Iris pigment epithelial cell (primary cell): Measurements from ENCODE around the gene TRIP6.

ENCODE experiments used
- DNase-seq: peaks from one replicate; pipeline ENCODE4 v3.0.0-alpha.2; 2011; ENCODE audit warnings: low read depth

Gene TRIP6

GRCh38 chr7:100873599-100874299, 6.6 kb downstream of the TRIP6 start:
- no peak for DNase-seq

- no peak for DNase-seq
Observed at GRCh38 chr7:100874300-100874576, 7.1 kb downstream of the TRIP6 start.

GRCh38 chr7:100874577-100875355, 7.6 kb downstream of the TRIP6 start, which contains the start of gene SRRT:
Gene SRRT, plus strand, starts transcription at chr7:100875103. Its CDS starts 488 bp downstream, at chr7:100875591.
- peak; percentile 98 for DNase-seq

GRCh38 chr7:100875356-100875751, 8.2 kb downstream of the TRIP6 start:
- DNase-seq = no peak

- DNase-seq = no peak
Observed at GRCh38 chr7:100878013-100878412, 10.8 kb downstream of the TRIP6 start.

- DNase-seq = no peak
Observed at GRCh38 chr7:100878685-100879084, 11.5 kb downstream of the TRIP6 start.

DNA sequence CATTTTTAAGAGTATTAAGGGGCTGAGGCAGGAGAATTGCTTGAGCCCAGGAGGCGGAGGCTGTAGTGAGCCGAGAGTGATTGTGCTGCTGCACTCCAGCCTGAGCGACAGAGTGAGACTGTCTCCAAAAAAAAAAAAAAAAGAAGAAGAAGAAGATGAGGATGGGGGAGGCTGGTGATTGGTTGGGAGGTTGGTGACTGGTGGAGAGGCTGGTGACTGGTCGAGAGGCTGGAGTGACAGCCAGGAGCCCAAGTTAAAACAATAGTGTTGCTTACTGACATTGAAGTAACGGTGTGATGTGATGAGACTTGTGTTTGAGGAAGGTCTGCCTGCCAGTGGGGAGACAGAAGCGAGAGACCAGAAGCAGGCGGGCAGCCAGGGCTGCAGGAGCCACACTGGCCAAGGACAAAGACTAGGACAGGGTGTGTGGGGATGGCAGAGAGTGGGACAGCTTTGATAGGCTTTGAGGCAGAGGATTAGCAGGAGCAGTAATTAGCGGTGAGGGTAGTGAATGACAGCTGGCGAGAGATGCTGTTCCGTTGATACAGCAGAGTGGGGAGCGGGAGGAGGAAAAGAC, 12.6 kb downstream of the TRIP6 start:
- DNase-seq = no peak

DNA sequence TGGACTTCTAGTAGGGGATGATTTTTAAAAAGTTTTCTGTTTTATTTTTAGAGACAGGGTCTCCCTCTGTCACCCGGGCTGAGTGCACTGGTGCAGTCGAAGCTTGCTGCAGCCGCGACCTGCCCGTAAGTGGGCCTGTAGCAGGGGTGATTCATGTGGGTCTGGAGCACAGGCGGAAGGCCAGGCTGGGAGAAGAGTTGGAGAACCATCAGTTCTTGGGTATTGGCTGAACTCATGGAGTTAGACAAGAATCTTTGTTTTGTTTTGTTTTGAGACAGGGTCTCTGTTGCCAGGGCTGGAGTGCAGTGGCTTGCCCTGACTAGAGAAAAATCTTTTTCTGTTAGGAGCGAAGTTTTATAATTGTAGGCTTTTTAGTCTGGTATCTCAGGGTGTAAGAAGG, 13.5 kb downstream of the TRIP6 start:
- no peak for DNase-seq

GRCh38 chr7:100881136-100881535, 13.9 kb downstream of the TRIP6 start:
- DNase-seq = no peak

DNA sequence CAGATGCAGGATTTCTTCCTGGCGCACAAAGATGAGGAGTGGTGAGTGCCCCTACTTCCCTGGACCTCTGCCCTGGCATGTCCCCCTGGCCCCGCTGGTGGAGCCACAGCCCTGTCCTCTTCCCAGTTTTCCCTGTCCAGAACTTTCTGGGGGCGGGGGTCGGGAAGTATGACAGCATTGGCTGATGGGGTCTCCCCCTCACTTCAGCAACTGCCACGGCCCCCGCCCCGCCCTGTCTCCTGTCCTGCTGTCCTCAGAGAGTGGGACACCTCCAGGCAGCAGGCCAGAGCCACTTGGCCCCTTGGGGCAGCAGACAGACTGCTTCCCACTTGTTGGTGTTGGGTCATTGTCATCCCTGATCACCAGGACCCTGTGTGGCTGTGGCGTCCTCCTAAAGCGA, 15.0 kb downstream of the TRIP6 start:
- DNase-seq = no peak

DNA sequence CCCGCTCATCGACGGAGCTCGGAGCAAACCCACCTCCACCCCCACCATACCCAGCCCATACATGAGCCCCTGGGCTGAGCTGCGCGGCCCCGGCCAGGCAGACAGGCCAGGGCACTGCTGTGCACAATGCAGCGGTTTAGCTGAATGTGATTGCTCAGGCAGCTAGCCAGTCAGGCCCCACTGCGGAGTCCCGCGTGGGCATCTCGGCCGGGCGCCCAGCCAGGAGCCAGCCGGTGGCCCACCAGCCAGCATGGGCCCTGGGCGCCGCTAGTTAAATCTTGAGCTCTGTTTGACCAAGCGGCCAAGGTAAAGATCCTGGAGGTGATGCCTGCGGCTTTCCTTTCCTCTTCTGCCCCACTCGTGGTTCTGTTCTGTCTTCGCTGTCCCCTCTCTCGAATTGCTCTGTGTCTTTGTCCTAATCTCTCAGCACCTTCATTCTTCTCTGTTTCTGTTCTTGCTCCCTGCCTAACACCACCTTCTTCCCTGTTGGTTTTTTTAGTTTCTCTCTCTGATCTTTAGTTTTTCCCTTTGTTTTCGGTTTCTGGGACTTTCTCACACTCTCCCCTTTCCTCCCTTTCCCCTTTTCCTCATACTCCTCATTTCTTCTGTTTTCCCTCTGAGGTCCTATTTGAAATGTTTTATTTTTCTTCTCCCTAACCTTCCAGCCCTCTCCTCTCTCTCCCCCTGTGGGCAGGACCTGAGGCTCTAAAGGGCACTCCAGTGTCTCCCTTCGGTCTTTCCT, 15.8 kb downstream of the TRIP6 start:
- DNase-seq = no peak

DNA sequence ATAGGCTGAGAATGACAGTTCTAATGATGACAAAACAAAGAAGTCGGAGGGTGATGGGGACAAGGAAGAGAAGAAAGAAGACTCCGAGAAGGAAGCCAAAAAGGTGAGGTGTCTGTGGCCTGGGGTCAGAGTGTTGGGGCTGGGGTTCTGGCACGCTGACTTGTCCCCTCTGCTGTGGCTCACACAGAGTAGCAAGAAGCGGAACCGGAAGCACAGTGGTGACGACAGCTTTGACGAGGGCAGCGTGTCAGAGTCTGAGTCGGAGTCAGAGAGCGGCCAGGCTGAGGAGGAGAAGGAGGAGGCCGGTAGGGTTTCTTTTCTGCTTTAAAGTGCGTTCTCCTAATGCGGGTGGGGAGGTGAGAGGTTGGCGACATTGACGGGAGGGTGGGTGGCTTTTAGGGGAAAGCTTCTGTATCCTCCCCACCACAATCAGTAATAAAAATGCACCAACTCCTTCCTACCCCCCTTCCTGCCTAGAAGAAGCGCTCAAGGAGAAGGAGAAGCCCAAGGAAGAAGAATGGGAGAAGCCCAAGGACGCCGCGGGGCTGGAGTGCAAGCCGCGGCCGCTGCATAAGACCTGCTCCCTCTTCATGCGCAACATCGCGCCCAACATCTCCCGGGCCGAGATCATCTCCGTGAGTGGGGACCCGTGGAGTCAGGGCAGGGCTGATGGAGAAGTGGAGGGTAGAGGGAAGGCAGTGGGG, 17.7 kb downstream of the TRIP6 start:
- DNase-seq = no peak

GRCh38 chr7:100885440-100886141, 18.4 kb downstream of the TRIP6 start:
- no peak for DNase-seq

GRCh38 chr7:100886142-100886935, 19.2 kb downstream of the TRIP6 start:
- no peak for DNase-seq

- DNase-seq = no peak
Observed at GRCh38 chr7:100886936-100887515, 19.8 kb downstream of the TRIP6 start.

- DNase-seq = no peak
Observed at GRCh38 chr7:100887516-100888290, 20.5 kb downstream of the TRIP6 start.

GRCh38 chr7:100888291-100888987, 21.3 kb downstream of the TRIP6 start:
- DNase-seq = peak; percentile 23

DNA sequence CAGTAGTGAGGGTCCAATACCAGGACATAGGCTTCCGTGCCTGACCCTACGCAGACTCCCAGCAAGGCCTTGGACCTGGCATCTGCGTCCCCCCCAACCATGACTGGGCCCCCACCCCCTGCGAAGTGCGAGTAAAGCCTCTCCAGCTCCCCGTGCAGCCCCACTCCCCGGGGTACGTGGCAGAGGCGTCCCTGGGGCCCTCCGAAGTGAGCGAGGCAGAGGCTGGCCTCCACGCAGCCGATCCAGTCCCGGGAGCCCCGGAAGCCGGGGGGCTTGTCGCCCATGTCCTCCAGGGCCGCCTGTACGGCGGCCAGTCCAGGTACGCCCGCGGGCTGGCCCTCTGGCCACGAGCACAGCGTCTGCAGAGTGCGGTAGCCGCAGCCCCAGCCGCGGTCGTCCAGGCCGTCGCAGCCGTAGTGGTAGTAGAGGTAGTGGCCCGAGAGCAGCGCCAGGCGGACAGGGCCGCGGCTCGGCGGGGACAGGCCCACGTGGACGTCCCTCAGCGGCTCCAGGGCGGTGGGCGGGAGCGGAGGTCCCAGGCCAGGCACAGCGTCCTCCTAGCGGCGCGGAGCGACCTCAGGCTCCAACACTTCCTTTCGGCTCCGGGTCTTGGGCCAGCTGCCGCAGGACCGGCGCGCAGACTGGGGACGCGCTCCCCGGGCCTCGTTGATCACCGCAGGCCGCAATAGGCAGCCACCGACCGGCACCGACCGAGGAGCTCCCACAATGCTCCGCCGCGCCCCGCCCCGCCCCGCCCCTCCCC, 22.0 kb downstream of the TRIP6 start, which contains the start of gene UFSP1:
TSS of gene UFSP1 (minus strand) at position 728 of the 763 bp plus-strand sequence. CDS start at position 284, 444 bp downstream.
- DNase-seq = peak; percentile 11
